GM06990 (cell line): Measurements from ENCODE around the gene DGCR6L.
"Not testable (repeated sequence)": the region's sequence is repeated elsewhere in the genome, so short reads cannot be mapped to it uniquely, and the experiment has no call there.

Experiments used
- DNase-seq: peaks from one replicate; pipeline ENCODE4 v3.0.0-alpha.2; 2011; ENCODE audit not compliant: insufficient read length; ENCODE audit errors: extremely low read depth
- H3K27me3 ChIP-seq: replicated peaks from 2 replicates; pipeline ENCODE4 v1.6.0; 2011; ENCODE audit warnings: low read length; ENCODE audit not compliant: control insufficient read depth, insufficient read depth
- H3K36me3 ChIP-seq: 2 replicates; pipeline ENCODE4 v1.5.1; 2011; ENCODE audit warnings: low read length; ENCODE audit not compliant: control insufficient read depth, insufficient read depth
- H3K4me3 ChIP-seq: replicated peaks from 2 replicates; pipeline ENCODE4 v1.5.1; 2011; ENCODE audit warnings: low read depth, mild to moderate bottlenecking, control low read depth, low read length
- TF ChIP-seq, protein P1 (sequence below): IDR thresholded peaks from 2 replicates; pipeline ENCODE4 v1.5.1; 2011; ENCODE audit warnings: low read length, control low read depth, mild to moderate bottlenecking, inconsistent platforms; ENCODE audit not compliant: insufficient read depth, poor library complexity, severe bottlenecking

The DGCR6L gene

DNA sequence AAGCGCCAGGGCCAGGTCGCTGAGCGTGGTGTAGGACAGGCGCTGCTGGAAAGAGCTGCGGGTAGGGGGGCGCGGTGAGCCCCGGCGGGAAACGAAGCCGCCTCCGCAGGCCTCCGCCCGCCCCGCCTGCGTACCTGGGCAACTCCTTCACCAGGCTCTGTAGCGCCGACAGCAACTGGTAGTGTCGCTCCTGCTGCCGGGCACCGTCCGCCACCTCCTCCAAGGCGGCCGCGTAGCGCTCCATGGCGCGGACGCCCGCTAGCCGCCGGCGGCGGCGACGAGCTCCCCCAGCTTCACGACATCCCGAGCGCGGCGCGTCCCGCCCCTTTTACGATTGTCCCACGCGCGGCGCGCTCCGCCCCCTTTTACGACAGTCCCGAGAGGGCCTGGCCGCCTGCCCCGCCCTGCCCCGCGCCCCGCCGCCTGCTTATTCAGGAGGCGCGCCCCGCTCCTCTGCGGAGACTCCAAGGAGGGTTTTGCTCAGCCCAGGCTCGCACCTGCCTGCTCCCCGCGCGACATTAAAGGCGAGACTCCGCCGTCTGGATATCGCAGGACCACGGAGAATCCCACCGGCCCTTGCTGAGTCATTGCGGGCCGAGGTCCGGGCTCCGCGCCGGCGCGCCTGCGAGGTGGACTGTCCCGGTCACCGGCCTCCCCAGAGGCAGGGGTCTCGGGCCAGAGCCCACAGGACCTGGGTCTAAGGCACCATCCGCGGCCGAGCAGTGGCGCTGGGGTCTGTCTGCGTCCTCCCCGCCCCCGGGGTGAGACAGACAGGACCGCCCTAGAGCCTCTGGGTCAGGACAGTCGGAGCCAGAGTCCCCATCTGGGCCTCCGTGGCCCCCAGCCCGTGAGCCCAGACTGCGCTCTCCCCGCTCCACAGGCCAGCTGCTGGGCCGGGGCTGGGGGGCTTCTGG is at the start of gene DGCR6L:
TSS of gene DGCR6L (minus strand) at position 316 of the 914 bp plus-strand sequence. CDS start at position 244, 72 bp downstream.
- Histone ChIP-seq H3K4me3 (peak within 1 kb of the TSS; percentile 88), H3K27me3 (no peaks in the 10 kb centered on the region), H3K36me3 (no peaks in the 10 kb centered on the region)
- peak; percentile 95 for DNase-seq
- TF ChIP-seq, protein P1, sequence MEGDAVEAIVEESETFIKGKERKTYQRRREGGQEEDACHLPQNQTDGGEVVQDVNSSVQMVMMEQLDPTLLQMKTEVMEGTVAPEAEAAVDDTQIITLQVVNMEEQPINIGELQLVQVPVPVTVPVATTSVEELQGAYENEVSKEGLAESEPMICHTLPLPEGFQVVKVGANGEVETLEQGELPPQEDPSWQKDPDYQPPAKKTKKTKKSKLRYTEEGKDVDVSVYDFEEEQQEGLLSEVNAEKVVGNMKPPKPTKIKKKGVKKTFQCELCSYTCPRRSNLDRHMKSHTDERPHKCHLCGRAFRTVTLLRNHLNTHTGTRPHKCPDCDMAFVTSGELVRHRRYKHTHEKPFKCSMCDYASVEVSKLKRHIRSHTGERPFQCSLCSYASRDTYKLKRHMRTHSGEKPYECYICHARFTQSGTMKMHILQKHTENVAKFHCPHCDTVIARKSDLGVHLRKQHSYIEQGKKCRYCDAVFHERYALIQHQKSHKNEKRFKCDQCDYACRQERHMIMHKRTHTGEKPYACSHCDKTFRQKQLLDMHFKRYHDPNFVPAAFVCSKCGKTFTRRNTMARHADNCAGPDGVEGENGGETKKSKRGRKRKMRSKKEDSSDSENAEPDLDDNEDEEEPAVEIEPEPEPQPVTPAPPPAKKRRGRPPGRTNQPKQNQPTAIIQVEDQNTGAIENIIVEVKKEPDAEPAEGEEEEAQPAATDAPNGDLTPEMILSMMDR = no peak

- H3K27me3 ChIP-seq, H3K36me3 ChIP-seq, H3K4me3 ChIP-seq, DNase-seq: not testable (repeated sequence)
These were observed 49.0 kb upstream of the DGCR6L start for GRCh38 chr22:20368875-20369274.

GRCh38 chr22:20366841-20367240 is 47.0 kb upstream of the DGCR6L start:
- DNase-seq, H3K36me3 ChIP-seq, H3K27me3 ChIP-seq, H3K4me3 ChIP-seq: not testable (repeated sequence)

GRCh38 chr22:20364335-20365260 is 44.7 kb upstream of the DGCR6L start:
- not testable (repeated sequence) for H3K27me3 ChIP-seq, H3K36me3 ChIP-seq, H3K4me3 ChIP-seq, DNase-seq

GRCh38 chr22:20362403-20362802 is 42.5 kb upstream of the DGCR6L start:
- H3K4me3 ChIP-seq, H3K27me3 ChIP-seq, DNase-seq: not testable (repeated sequence)

GRCh38 chr22:20361752-20362229 is 41.9 kb upstream of the DGCR6L start:
- not testable (repeated sequence) for H3K36me3 ChIP-seq, H3K27me3 ChIP-seq, DNase-seq, H3K4me3 ChIP-seq

More at GRCh38 chr22:20362403-20362802, 42.5 kb upstream of the DGCR6L start:
- H3K36me3 ChIP-seq = not testable (repeated sequence)

DNA sequence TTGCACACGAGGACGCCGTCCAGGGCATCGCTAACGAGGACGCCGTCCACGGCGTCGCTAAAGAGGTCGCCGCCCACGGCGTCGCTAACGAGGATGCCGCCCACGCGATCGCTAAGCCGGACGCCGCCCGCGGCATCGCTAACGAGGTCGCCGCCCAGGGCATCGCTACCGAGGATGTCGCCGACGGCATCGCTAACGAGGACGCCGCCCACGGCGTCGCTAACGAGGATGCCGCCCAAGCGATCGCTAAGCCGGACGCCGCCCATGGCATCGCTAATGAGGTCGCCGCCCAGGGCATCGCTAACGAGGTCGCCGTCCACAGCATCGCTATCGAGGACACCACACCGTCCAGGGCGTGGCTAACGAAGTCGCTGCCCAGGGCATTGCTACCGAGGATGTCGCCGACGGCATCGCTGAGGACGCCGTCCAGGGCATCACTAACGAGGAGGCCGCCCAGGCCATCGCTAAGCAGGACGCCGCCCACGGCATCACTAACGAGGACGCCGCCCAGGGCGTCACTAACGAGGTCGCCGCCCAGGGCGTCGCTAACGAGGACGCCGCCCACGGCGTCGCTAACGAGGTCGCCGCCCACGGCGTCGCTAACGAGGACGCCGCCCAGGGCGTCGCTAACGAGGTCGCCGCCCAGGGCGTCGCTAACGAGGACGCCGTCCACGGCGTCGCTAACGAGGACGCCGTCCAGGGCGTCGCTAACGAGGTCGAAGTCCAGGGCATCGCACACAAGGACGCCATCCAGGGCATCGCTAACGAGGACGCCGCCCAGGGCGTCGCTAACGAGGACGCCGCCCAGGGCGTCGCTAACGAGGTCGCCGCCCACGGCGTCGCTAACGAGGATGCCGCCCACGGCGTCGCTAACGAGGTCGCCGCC is 41.2 kb upstream of the DGCR6L start:
- not testable (repeated sequence) for H3K4me3 ChIP-seq, DNase-seq, H3K27me3 ChIP-seq, H3K36me3 ChIP-seq

DNA sequence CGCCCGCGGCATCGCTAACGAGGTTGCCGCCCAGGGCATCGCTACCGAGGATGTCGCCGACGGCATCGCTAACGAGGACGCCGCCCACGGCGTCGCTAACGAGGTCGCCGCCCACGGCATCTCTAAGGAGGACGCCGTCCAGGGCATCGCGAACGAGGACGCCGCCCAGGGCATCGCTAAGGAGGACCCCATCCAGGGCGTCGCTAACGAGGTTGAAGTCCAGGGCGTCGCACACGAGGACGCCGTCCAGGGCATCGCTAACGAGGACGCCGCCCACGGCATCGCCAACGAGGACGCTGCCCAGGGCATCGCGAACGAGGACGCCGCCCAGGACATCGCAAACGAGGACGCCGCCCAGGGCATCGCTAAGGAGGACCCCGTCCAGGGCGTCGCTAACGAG is 40.4 kb upstream of the DGCR6L start:
- not testable (repeated sequence) for H3K36me3 ChIP-seq, H3K4me3 ChIP-seq, DNase-seq, H3K27me3 ChIP-seq

- not testable (repeated sequence) for H3K36me3 ChIP-seq, DNase-seq
These were observed 38.8 kb upstream of the DGCR6L start for GRCh38 chr22:20358503-20359239.

GRCh38 chr22:20357967-20358366 is 38.1 kb upstream of the DGCR6L start:
- H3K36me3 ChIP-seq, DNase-seq, H3K4me3 ChIP-seq, H3K27me3 ChIP-seq: not testable (repeated sequence)

More at GRCh38 chr22:20358503-20359239, 38.8 kb upstream of the DGCR6L start:
- H3K27me3 ChIP-seq, H3K4me3 ChIP-seq: not testable (repeated sequence)

DNA sequence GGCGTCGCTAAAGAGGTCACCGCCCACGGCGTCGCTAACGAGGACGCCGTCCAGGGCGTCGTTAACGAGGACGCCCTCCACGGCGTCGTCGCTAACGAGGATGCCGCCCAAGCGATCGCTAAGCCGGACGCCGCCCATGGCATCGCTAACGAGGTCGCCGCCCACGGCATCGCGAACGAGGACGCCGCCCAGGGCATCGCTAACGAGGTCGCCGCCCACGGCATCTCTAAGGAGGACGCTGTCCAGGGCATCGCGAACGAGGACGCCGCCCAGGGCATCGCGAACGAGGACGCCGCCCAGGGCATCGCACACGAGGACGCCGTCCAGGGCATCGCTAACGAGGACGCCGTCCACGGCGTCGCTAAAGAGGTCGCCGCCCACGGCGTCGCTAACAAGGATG is 37.0 kb upstream of the DGCR6L start:
- H3K27me3 ChIP-seq, H3K4me3 ChIP-seq, DNase-seq, H3K36me3 ChIP-seq: not testable (repeated sequence)
